Esophagus squamous epithelium (tissue), 4 donors: ENCODE data around the gene ADAMTS2.

Experiments
- POLR2A ChIP-seq, 4 donors: fragments of 450-650 bp; IDR thresholded peaks; one replicate each; pipeline ENCODE4 v1.6.1; 2017; ENCODE audit warnings: antibody characterized with exemption in 4 of 4, mild to moderate bottlenecking in 4 of 4, moderate library complexity in 3 of 4
- TF ChIP-seq, protein P1 (sequence below), 6 experiments: fragments of 450-650 bp in 4 of 6; fragments of 200-600 bp in 2 of 6; sonication (generic) in 2 of 6; IDR thresholded peaks; one replicate each; pipeline ENCODE4 v1.5.1; 2016 to 2019; ENCODE audit warnings: antibody characterized with exemption in 6 of 6, mild to moderate bottlenecking in 4 of 6, moderate library complexity in 4 of 6

DNA sequence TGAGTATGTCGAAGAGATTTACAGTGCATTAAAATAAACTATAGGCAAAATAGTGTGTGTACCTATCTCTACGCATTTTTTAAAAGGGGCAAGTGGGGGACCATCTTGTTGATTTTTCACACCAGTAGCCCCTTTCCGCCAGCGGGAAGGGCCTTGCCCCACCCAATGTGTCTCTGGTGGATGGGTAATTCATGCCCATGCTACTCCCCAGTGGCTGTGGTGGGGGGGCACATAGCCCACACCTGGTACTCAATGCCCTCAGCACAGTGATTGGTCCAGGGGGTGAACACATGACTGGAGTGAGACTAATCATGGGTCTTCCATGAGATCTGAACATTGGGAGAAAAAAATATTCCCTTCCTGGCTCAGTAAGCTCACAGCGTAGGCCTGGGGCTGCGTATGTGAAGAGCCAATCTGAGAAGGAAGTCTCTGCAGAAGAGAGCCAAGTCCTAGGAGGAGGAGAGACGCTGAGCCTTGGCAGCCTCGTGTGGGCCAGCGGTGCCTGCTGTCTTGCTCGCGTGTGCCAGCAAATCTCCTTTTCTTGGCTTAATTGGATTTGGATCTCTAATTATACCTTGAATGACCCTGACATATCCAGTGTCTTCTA, 103.4 kb downstream of the ADAMTS2 start:
- TF ChIP-seq, protein P1, sequence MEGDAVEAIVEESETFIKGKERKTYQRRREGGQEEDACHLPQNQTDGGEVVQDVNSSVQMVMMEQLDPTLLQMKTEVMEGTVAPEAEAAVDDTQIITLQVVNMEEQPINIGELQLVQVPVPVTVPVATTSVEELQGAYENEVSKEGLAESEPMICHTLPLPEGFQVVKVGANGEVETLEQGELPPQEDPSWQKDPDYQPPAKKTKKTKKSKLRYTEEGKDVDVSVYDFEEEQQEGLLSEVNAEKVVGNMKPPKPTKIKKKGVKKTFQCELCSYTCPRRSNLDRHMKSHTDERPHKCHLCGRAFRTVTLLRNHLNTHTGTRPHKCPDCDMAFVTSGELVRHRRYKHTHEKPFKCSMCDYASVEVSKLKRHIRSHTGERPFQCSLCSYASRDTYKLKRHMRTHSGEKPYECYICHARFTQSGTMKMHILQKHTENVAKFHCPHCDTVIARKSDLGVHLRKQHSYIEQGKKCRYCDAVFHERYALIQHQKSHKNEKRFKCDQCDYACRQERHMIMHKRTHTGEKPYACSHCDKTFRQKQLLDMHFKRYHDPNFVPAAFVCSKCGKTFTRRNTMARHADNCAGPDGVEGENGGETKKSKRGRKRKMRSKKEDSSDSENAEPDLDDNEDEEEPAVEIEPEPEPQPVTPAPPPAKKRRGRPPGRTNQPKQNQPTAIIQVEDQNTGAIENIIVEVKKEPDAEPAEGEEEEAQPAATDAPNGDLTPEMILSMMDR (IDR thresholded peaks at IDR 0.05) = no peak
- TF ChIP-seq POLR2A (IDR thresholded peaks at IDR 0.05) = no peak
